Activated CD4-positive, alpha-beta T cell treated with anti-CD3 and anti-CD28 coated beads, Interleukin-2, amount 10 ng/mL, durations not matched to agents 24 days and 14 days (primary cell): ENCODE measurements around the gene PTHLH. TPM values are rescaled to one million over a fixed set of nuclear protein-coding genes. Genes with fewer than 3 reads are reported as not detected.

ENCODE experiments used
- DNase-seq: peaks from one replicate; pipeline ENCODE4 v3.0.0; 2022
- H3K27ac Mint-ChIP-seq: one replicate; pipeline ENCODE4 v1.8.0; 2022; ENCODE audit warnings: mild to moderate bottlenecking, mixed read lengths
- H3K27me3 Mint-ChIP-seq: one replicate; pipeline ENCODE4 v1.8.0; 2022; ENCODE audit warnings: mixed read lengths
- H3K36me3 Mint-ChIP-seq: one replicate; pipeline ENCODE4 v1.8.0; 2022; ENCODE audit warnings: low read depth, mild to moderate bottlenecking, mixed read lengths
- H3K4me1 Mint-ChIP-seq: one replicate; pipeline ENCODE4 v1.8.0; 2021; ENCODE audit warnings: mixed read lengths
- H3K4me3 Mint-ChIP-seq: one replicate; pipeline ENCODE4 v1.8.0; 2022; ENCODE audit warnings: mild to moderate bottlenecking, moderate library complexity, mixed read lengths
- H3K9me3 Mint-ChIP-seq: one replicate; pipeline ENCODE4 v1.8.0; 2021; ENCODE audit warnings: mixed read lengths
- intact Hi-C: fragments of 100-400 bp; cut with micrococcal nuclease; formaldehyde crosslinking; loops from one replicate; pipeline ENCODE4 v1.15.1; 2023
- total RNA-seq: library from RNA; stranded (reverse); gene quantifications from 2 replicates; pipeline ENCODE4 v1.2.3, GENCODE V29; 2022

PTHLH gene
- total RNA-seq, 1 donor from 2014 or later: not detected

DNA sequence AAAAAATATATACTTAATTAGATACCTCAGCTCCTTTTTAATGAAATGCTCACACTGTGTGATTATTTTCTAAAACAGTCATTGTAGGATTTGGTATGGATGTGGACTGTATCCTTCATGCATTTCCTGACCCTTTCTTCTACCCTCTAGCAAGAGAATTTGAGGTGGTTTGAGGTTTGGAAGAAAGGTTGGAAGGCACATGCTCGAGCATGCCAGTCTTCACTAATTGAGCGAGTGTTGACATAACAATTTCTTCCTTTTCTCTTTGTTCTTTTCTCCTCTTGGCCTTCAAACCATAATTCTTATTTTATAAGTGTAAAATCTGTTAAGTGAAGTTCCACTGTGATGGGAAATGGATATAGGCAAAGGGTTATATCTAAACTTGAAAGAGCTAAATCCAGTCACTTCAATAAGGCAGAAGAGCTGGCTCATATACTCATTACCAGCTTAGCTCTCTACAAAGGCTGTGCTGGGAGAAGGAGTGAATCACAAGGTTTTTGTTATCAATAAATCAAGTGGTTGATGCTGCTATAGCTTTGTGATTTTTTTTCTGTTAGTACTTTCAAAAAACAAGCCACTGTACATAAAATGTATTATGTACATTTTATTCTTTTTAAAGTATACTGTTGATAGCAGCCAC, 16.2 kb upstream of the PTHLH start:
- H3K4me1 Mint-ChIP-seq: no peaks in the 10 kb centered on the region
- no peaks in the 10 kb centered on the region for H3K36me3 Mint-ChIP-seq
- DNase-seq: no peak
- no peak overlapping the region for H3K27ac Mint-ChIP-seq
- intact Hi-C loops: no loop called here
- no peaks in the 10 kb centered on the region for H3K27me3 Mint-ChIP-seq
- no peak overlapping the region for H3K4me3 Mint-ChIP-seq
- H3K9me3 Mint-ChIP-seq: peaks cover 3% of the 10 kb centered on the region

DNA sequence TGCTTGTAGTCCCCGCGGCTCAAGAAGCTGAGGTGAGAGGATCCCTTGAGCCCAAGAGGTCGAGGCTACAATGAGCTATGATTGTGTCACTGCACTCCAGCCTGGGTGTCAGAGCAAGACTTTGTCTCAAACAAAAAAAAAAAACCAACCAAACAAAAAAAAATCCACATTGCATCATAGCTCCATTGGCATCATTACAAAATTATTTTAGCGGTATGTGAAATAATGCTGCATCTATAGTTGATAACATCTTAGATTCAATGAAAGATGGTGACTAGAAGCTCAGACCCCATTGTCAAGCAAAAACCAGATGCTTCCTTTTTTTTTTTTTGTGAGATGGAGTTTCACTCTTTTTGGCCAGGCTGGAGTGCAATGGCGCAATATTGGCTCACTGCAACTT, 14.8 kb upstream of the PTHLH start:
- Mint-ChIP-seq H3K36me3 (no peaks in the 10 kb centered on the region), H3K27ac (no peak overlapping the region), H3K27me3 (no peaks in the 10 kb centered on the region), H3K9me3 (peaks cover 3% of the 10 kb centered on the region), H3K4me3 (no peak overlapping the region), H3K4me1 (no peaks in the 10 kb centered on the region)
- intact Hi-C loops: no loop called here
- no peak for DNase-seq

DNA sequence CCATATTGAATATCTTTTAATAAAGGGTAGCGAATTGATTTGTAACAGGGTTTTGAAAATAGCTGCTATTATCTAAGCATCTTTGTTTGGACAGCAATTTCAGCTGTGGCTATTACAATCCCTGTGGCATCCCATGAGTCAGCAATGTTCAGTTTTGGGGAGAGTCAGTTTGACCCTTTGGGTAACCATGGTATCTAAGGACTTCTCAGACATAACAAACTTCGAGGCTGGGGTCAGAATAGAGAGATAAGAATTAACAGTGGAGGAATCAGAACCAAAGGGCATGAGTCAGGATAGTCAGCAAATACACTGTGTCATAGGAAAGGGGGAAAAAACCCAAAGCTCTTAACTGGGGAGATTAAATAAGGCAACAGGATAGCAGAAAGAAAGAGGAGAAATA, 11.7 kb upstream of the PTHLH start:
- Mint-ChIP-seq H3K4me3 (no peak overlapping the region), H3K27me3 (peaks cover 10% of the 10 kb centered on the region), H3K27ac (no peak overlapping the region), H3K4me1 (no peaks in the 10 kb centered on the region), H3K36me3 (no peaks in the 10 kb centered on the region), H3K9me3 (no peaks in the 10 kb centered on the region)
- no peak for DNase-seq
- intact Hi-C loops: no loop called here

DNA sequence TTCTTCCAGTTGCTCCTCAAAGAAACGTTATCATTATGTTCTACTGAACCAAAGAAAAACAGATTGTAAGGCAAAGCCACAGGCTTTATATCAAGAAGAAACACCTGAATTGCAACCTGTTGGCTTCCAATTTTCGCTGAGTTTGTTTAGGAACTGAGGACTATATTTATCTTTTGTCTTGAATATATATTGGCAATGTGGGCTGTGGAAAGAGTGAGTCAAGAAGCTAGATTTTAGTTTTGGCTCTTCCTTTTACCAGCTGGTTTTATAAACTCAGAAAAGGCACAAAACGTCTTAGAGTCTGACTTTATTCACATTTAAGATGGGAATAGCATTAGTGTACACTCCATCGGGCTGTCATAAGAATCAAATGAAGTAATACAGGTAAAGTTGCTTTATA, 10.4 kb upstream of the PTHLH start:
- no peak overlapping the region for H3K27ac Mint-ChIP-seq
- intact Hi-C loops: no loop called here
- H3K4me3 Mint-ChIP-seq: no peak overlapping the region
- H3K36me3 Mint-ChIP-seq: no peaks in the 10 kb centered on the region
- no peak for DNase-seq
- no peaks in the 10 kb centered on the region for H3K4me1 Mint-ChIP-seq
- peaks cover 22% of the 10 kb centered on the region for H3K27me3 Mint-ChIP-seq
- no peaks in the 10 kb centered on the region for H3K9me3 Mint-ChIP-seq

DNA sequence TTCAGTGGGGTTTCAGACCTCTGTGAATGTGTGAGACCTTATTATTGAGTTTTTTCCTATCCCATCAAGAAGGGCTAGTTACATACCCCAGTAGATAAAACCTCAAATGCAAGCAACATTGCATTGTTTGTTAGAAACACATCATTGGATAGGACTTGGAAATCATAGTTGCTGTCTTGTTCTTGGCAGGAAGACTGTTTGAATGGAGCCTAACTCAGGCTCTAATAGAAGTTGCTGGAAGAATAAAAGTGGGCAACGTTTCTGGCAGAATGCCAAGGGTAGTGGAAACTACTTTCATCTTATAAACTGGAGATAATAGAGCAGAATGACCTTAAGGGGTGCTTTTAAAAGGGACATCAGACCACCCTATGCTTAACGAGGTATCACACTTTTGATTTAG, 9.9 kb upstream of the PTHLH start:
- intact Hi-C loops: no loop called here
- Mint-ChIP-seq H3K4me3 (no peak overlapping the region), H3K4me1 (no peaks in the 10 kb centered on the region), H3K27me3 (peaks cover 27% of the 10 kb centered on the region), H3K36me3 (no peaks in the 10 kb centered on the region), H3K27ac (no peak overlapping the region), H3K9me3 (no peaks in the 10 kb centered on the region)
- no peak for DNase-seq

DNA sequence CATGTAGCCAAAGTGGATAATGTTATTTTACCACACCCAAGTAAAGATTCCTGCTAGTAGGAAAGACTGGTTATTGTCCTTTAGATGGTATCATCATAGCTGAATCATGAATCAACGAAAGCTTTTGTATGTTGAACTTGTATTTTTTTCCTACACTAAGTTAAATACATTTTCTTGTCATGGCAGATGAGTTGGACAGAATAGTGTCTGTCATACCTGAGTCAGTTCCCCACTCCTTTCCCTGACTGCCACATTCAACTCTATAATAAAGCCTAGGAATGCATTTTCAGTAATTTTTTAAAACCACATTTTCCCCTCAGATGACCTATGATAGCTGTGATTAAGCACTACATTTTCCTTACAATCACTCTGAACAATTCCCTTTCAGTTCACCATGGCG, 9.3 kb upstream of the PTHLH start:
- peaks cover 29% of the 10 kb centered on the region for H3K27me3 Mint-ChIP-seq

DNA sequence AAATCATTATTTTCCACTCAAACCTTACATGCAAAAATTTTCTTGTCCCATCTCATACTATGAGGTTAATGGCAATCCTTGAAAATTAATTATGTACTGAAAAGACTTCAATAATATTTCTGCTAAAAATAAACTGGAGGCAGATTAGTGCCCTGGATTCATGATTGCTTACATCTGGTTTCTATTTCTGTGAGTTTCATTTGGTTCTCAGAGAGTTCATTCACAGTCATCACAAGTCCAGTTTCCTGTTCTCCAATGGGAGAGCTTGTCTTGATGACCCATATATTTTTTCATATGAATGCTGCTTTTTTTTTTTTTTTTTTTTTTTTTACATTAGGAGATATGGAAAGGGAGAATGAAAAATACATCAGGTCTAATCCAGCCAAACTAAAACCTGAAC, 6.6 kb upstream of the PTHLH start:
- intact Hi-C loops: loop anchor here (10.0 kb wide), 2 partner anchors 216 to 896 kb away; partner anchors contain the start of gene CCDC91
- Mint-ChIP-seq H3K9me3 (no peaks in the 10 kb centered on the region), H3K27ac (no peak overlapping the region), H3K36me3 (no peaks in the 10 kb centered on the region), H3K27me3 (peaks cover 53% of the 10 kb centered on the region), H3K4me1 (no peaks in the 10 kb centered on the region), H3K4me3 (no peak overlapping the region)
- DNase-seq: no peak

More for the DNA sequence above, 9.3 kb upstream of the PTHLH start:
- DNase-seq: no peak
- H3K27ac Mint-ChIP-seq: no peak overlapping the region
- no peaks in the 10 kb centered on the region for H3K9me3 Mint-ChIP-seq
- intact Hi-C loops: no loop called here
- no peak overlapping the region for H3K4me3 Mint-ChIP-seq
- no peaks in the 10 kb centered on the region for H3K36me3 Mint-ChIP-seq
- H3K4me1 Mint-ChIP-seq: no peaks in the 10 kb centered on the region

DNA sequence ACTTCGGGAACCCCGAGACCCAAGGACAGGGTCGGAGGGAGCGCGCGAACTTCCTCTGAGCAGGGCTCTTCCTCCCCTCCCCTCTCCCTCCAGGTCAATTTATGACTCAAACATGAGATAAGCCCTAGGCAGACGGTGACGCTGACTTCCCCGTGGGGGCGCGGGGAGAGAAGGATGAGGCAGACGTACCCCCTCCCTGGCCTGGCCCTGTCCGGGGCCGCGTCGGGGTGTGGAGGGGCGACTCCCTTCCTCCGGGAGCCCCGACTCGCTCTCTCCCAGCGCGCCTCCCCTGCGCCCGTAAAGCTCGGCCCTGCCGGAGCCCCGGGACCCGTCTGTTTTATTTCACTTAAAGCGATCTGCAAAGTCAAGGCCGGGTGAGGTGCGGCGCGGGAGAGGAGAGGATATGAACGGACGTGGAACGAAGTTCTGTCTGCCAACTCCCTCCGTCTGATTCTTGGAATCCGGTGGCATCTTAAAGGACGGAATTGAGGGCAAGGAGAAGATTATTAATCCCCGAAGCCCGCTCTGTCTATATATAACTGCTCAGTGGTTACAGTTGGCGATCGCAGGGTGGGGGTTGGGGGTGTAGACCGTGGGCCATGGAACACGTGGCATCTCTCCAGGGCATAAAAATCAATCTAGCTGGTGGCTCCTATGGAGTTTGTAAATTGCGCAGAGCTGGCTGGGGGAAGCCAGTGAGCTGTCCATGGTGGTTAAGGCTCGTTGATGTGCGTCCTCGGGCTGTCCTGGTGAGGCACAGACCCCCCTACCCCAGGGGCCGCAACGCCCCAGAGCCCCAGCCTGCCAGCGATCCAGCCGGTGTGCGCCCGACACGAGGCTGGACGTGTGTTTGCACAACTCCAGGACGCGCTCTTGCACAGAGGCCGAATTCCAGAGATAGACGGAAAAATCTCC, 2.9 kb upstream of the PTHLH start:
- H3K9me3 Mint-ChIP-seq: no peaks in the 10 kb centered on the region
- H3K4me1 Mint-ChIP-seq: peaks cover 6% of the 10 kb centered on the region
- peak overlapping the region; percentile 30 for H3K4me3 Mint-ChIP-seq
- peaks cover 84% of the 10 kb centered on the region for H3K27me3 Mint-ChIP-seq
- DNase-seq: no peak
- intact Hi-C loops: loop anchor here (10.0 kb wide), 2 partner anchors 219 to 899 kb away; partner anchors contain the start of gene CCDC91
- H3K36me3 Mint-ChIP-seq: no peaks in the 10 kb centered on the region
- no peak overlapping the region for H3K27ac Mint-ChIP-seq

DNA sequence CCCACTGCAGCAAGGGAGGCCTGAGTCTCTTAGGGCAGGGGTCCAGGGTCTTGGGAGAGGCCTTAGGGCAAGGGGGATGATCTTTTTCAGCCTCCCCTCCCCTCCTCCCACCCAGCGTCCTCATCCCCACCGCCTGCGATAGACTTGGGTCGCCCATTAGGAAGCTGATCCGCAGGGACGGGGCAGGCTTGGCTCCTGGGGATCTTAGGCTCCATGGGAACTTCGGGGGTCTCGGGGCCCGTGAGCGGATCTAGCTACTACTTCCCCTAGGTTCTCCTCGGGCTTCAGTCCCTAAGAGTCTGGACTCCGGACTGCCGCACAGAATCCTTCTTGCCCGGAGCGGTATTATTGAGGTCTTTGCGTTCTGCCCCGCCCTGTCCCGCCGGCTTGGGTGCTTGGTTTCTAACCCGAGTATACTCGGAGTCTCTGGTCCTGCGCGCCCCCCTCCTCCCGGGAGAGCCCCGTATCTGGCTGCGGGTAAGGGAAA, 2.2 kb upstream of the PTHLH start:
- Mint-ChIP-seq H3K4me1 (peaks cover 8% of the 10 kb centered on the region), H3K27ac (no peak overlapping the region), H3K27me3 (peaks cover 83% of the 10 kb centered on the region), H3K4me3 (peak overlapping the region; percentile 30), H3K36me3 (no peaks in the 10 kb centered on the region), H3K9me3 (no peaks in the 10 kb centered on the region)
- DNase-seq: no peak
- intact Hi-C loops: loop anchor here (10.0 kb wide), 2 partner anchors 220 to 900 kb away; partner anchors contain the start of gene CCDC91

DNA sequence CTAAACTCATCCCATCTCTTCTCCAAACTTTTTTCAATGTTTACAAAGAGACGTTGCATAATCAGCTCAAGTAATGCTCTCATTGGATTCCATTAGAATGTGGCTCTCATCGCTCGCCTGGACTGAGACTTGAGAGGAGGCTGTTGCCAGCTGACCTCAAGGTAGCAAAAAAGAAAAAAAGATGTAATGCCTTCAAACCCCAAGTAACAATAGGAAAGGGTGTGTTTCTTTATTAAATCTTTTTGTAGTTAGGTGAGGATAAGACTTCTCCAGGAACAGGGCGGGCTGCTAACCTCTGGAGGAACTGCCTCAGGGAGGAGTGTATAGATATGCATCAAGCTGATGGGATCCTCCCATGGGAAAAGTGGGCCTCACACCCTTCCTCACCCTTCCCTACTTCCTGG, 956 bp upstream of the PTHLH start:
- H3K27ac Mint-ChIP-seq: no peak overlapping the region
- intact Hi-C loops: loop anchor here (10.0 kb wide), 2 partner anchors 221 to 901 kb away; partner anchors contain the start of gene CCDC91

DNA sequence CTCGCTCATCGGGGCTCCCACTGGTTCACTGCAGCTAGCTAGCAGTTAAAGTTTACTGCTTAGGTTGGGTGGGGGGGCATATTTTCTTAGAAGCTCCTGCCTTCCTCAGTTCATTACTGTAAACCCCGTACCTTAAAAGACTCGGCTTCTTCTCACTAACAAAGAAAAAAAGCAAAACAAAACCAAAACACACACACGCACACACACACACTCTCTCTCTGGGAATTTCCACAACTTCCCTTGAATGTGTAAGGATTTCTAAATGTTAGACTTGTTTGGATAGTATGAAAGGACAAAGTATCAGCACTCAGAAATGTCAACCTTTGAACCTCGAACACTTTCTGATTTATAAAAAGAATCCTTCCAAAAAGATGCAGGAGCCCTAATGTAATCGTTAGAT, 927 bp downstream of the PTHLH start:
- no peak overlapping the region for H3K27ac Mint-ChIP-seq
- H3K9me3 Mint-ChIP-seq: no peaks in the 10 kb centered on the region
- DNase-seq: no peak
- H3K36me3 Mint-ChIP-seq: no peaks in the 10 kb centered on the region
- H3K4me1 Mint-ChIP-seq: peaks cover 15% of the 10 kb centered on the region
- intact Hi-C loops: loop anchor here (10.0 kb wide), 2 partner anchors 223 to 903 kb away; partner anchors contain the start of gene CCDC91
- peak overlapping the region; percentile 26 for H3K4me3 Mint-ChIP-seq
- peaks cover 89% of the 10 kb centered on the region for H3K27me3 Mint-ChIP-seq

More for the DNA sequence above, 956 bp upstream of the PTHLH start:
- Mint-ChIP-seq H3K27me3 (peaks cover 85% of the 10 kb centered on the region), H3K4me1 (peaks cover 15% of the 10 kb centered on the region), H3K36me3 (no peaks in the 10 kb centered on the region), H3K9me3 (no peaks in the 10 kb centered on the region), H3K4me3 (no peak overlapping the region)
- DNase-seq: no peak

DNA sequence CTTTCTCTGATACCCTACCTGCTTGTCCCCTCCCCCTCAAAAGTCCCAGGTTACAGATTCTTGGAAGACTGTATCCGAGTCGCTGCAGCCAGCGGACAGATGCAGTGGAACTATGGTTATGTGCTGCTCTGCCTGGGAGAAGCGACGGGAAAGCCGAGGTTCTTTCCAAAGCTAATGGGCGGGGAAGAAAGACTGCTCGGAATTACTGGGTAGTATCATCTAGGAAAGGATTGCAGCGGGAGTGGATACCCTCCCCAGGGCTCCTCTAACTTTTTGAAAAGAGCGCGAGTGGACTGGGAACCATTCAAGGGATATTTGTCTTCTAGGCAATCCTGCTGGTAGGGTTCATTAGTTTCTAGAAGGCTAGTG, 1.4 kb downstream of the PTHLH start:
- H3K9me3 Mint-ChIP-seq: no peaks in the 10 kb centered on the region
- intact Hi-C loops: loop anchor here (10.0 kb wide), 2 partner anchors 224 to 904 kb away; partner anchors contain the start of gene CCDC91
- H3K36me3 Mint-ChIP-seq: no peaks in the 10 kb centered on the region
- no peak overlapping the region for H3K27ac Mint-ChIP-seq
- H3K4me1 Mint-ChIP-seq: peaks cover 15% of the 10 kb centered on the region
- peak overlapping the region; percentile 61 for H3K4me3 Mint-ChIP-seq
- H3K27me3 Mint-ChIP-seq: peaks cover 87% of the 10 kb centered on the region
- DNase-seq: peak; percentile 51

DNA sequence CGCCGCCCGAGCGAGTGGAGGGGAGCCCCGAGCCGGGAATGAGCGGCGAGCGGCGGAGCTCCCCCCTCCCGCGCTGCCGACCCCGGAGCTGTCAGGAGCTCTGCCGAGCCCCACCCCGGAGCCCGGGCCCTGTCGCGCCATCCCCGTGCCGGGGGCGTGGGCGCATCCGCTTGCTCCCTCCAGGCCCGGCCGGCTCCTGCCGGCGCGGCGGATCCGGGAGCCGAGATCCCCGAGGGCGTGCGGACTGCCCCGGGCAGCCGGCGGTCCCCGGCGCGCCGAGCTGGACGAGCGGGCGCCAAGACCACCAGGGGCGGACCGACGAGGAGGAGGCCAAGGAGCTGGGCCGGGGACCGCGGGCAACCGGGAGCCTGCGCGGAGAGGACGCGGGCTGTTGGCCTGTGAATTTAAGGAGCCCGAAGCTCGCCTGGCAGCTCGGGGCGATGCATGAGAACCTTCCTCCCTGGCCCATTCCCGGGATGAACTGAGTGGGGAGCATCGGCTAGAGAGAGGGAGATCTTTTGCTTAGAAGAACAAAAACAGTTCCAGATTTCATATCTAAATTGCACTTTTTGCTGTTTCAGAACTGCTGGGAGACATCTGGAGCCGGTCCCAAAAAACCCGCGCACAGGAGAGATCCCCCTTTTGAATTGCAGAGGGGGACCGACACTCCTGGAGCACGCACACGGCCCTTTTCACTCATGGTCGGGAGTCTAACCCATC, 2.0 kb downstream of the PTHLH start:
- H3K9me3 Mint-ChIP-seq: no peaks in the 10 kb centered on the region
- H3K27me3 Mint-ChIP-seq: peaks cover 85% of the 10 kb centered on the region
- no peaks in the 10 kb centered on the region for H3K36me3 Mint-ChIP-seq
- intact Hi-C loops: loop anchor here (10.0 kb wide), 2 partner anchors 224 to 904 kb away; partner anchors contain the start of gene CCDC91
- H3K4me1 Mint-ChIP-seq: peaks cover 15% of the 10 kb centered on the region
- H3K4me3 Mint-ChIP-seq: peak overlapping the region; percentile 61
- no peak overlapping the region for H3K27ac Mint-ChIP-seq
- DNase-seq: no peak
